Measurements from ENCODE around the gene BCL2L1.

The BCL2L1 gene

GRCh38 chr20:31691646-31692275 is 30.9 kb downstream of the BCL2L1 start:
- DNase-seq: no peak

GRCh38 chr20:31690124-31690666 is 32.5 kb downstream of the BCL2L1 start:
- no peak for DNase-seq

- DNase-seq: no peak
Measured at GRCh38 chr20:31689141-31689540, 33.5 kb downstream of the BCL2L1 start.

- DNase-seq: no peak
Measured at GRCh38 chr20:31687777-31688176, 34.9 kb downstream of the BCL2L1 start.

- no peak for DNase-seq
Measured at GRCh38 chr20:31685853-31686643, 36.6 kb downstream of the BCL2L1 start.

GRCh38 chr20:31684153-31685015 is 38.3 kb downstream of the BCL2L1 start:
- DNase-seq: no peak

- no peak for DNase-seq
Measured at GRCh38 chr20:31682927-31683326, 39.7 kb downstream of the BCL2L1 start.

- no peak for DNase-seq
Measured at GRCh38 chr20:31682352-31682751, 40.3 kb downstream of the BCL2L1 start.

GRCh38 chr20:31681769-31682168 is 40.9 kb downstream of the BCL2L1 start:
- DNase-seq: no peak

- no peak for DNase-seq
Measured at GRCh38 chr20:31681128-31681727, 41.4 kb downstream of the BCL2L1 start.

GRCh38 chr20:31680286-31681127 is 42.2 kb downstream of the BCL2L1 start:
- no peak for DNase-seq

- DNase-seq: no peak
Measured at GRCh38 chr20:31679357-31680285, 43.0 kb downstream of the BCL2L1 start.

GRCh38 chr20:31678389-31679356 is 44.0 kb downstream of the BCL2L1 start:
- DNase-seq: no peak

GRCh38 chr20:31677553-31678260 is 45.0 kb downstream of the BCL2L1 start:
- DNase-seq: no peak

- no peak for DNase-seq
Measured at GRCh38 chr20:31676609-31676989, 46.1 kb downstream of the BCL2L1 start.

GRCh38 chr20:31675828-31676608 is 46.6 kb downstream of the BCL2L1 start:
- peak in 4 of 6 experiments; percentile 15 to 62 (median 52) for DNase-seq

GRCh38 chr20:31674895-31675827 is 47.5 kb downstream of the BCL2L1 start:
- peak; percentile 17 to 55 (median 38) for DNase-seq
